ENCODE results near the gene CAST. TPM values are rescaled to one million over a fixed set of nuclear protein-coding genes. Genes with fewer than 3 reads are reported as not detected.

The CAST gene
- total RNA-seq, 4 donors from 2014 or later = 321 to 971 (median 445) TPM

GRCh38 chr5:96642281-96642640 is 19.9 kb upstream of the CAST start:
- Histone ChIP-seq H3K27me3 (no peaks in the 10 kb centered on the region), H3K4me3 (no peak overlapping the region), H3K27ac (no peak overlapping the region), H3K9me3 (no peaks in the 10 kb centered on the region), H3K36me3 (no peaks in the 10 kb centered on the region), H3K4me1 (peaks cover 1 to 2% of the 10 kb centered on the region in 2 donors)
- ATAC-seq (no peak), DNase-seq (no peak)
- no peak for TF ChIP-seq POLR2A (IDR thresholded peaks at IDR 0.05)
- TF ChIP-seq, protein P1, sequence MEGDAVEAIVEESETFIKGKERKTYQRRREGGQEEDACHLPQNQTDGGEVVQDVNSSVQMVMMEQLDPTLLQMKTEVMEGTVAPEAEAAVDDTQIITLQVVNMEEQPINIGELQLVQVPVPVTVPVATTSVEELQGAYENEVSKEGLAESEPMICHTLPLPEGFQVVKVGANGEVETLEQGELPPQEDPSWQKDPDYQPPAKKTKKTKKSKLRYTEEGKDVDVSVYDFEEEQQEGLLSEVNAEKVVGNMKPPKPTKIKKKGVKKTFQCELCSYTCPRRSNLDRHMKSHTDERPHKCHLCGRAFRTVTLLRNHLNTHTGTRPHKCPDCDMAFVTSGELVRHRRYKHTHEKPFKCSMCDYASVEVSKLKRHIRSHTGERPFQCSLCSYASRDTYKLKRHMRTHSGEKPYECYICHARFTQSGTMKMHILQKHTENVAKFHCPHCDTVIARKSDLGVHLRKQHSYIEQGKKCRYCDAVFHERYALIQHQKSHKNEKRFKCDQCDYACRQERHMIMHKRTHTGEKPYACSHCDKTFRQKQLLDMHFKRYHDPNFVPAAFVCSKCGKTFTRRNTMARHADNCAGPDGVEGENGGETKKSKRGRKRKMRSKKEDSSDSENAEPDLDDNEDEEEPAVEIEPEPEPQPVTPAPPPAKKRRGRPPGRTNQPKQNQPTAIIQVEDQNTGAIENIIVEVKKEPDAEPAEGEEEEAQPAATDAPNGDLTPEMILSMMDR (IDR thresholded peaks at IDR 0.05 in 4 of 5, conservative IDR thresholded peaks at IDR 0.05 in 1 of 5) = no peak
- in situ Hi-C loops (cut with MboI; ENCODE audit: low sequenced_read_pairs in 4 of 4) = loop anchor here in 1 of 4 donors (25.0 kb wide), 1 partner anchor 520 kb away; no protein-coding TSS in a partner anchor
- intact Hi-C loops (cut with DNase I; ENCODE audit: low total_unique reads) = no loop called here

- Histone ChIP-seq H3K9me3 (no peaks in the 10 kb centered on the region), H3K27ac (no peak overlapping the region), H3K4me1 (peaks cover 15 to 27% of the 10 kb centered on the region in 2 donors), H3K4me3 (no peak overlapping the region), H3K27me3 (no peaks in the 10 kb centered on the region), H3K36me3 (no peaks in the 10 kb centered on the region)
- ATAC-seq (no peak), DNase-seq (no peak)
- in situ Hi-C loops (cut with MboI; ENCODE audit: low sequenced_read_pairs in 4 of 4) = loop anchor here in 1 of 4 donors (25.0 kb wide), 1 partner anchor 517 kb away; no protein-coding TSS in a partner anchor
- TF ChIP-seq, protein P1 (IDR thresholded peaks at IDR 0.05 in 4 of 5, conservative IDR thresholded peaks at IDR 0.05 in 1 of 5) = no peak
- no peak for TF ChIP-seq POLR2A (IDR thresholded peaks at IDR 0.05)
- intact Hi-C loops (cut with DNase I; ENCODE audit: low total_unique reads) = no loop called here
Observed at GRCh38 chr5:96645091-96645490, 17.1 kb upstream of the CAST start.

DNA sequence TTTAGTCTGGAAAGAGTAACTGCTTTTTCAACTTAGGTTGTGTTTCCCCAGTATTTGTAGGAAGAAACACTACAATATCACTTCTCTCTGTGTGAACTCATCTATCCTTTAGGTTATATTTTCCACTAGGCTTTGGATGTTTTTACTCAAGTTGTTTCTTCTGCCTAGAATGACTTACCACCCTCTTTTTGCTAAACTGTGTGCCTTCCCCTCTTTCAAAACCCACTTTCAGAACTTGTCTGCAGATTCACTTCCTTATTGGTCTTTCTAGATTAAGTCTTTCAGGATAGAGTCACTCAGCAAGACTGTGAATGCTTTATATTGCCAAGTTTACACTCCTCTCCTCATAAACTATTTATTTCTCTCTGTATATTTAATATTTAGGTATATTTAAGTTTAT is 14.2 kb upstream of the CAST start:
- Histone ChIP-seq H3K27ac (peak overlapping the region; percentile 11 to 63 (median 59)), H3K36me3 (no peaks in the 10 kb centered on the region), H3K9me3 (no peaks in the 10 kb centered on the region), H3K4me1 (peaks cover 15 to 27% of the 10 kb centered on the region in 2 donors), H3K27me3 (no peaks in the 10 kb centered on the region), H3K4me3 (no peak overlapping the region)
- TF ChIP-seq, protein P1 (IDR thresholded peaks at IDR 0.05 in 4 of 5, conservative IDR thresholded peaks at IDR 0.05 in 1 of 5) = no peak
- TF ChIP-seq POLR2A (IDR thresholded peaks at IDR 0.05) = no peak
- intact Hi-C loops (cut with DNase I; ENCODE audit: low total_unique reads) (no loop called here), in situ Hi-C loops (cut with MboI; ENCODE audit: low sequenced_read_pairs in 4 of 4) (loop anchor here in 1 of 4 donors (25.0 kb wide), 1 partner anchor 514 kb away; no protein-coding TSS in a partner anchor)
- DNase-seq (no peak), ATAC-seq (no peak)

DNA sequence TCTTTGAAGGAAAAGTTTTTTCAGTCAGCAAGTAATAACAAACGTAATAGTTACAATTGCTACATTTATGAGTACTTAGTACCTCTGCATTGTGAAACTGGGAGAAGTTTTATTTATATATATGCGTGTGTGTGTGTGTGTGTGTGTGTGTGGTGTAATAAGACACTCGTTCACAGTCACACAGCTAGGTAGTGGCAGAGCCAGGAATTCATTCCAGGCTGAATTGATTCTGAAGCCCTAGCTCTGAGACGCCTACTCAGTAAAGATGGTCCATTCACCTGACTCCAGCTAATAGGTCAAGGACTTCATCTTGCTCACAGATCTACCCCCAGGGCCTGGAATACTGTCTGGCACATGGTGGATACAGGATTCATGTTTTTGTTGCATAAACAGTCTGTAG is 13.6 kb upstream of the CAST start:
- no peak overlapping the region for H3K4me3 ChIP-seq
- peak; percentile 16 to 22 for DNase-seq
- H3K27me3 ChIP-seq = no peaks in the 10 kb centered on the region
- H3K36me3 ChIP-seq = no peaks in the 10 kb centered on the region
- H3K4me1 ChIP-seq = peaks cover 15 to 27% of the 10 kb centered on the region in 2 donors
- peak; percentile 88 to 96 for ATAC-seq
- H3K27ac ChIP-seq = peak overlapping the region in 3 of 4 donors; percentile 55 to 63 (median 63)
- TF ChIP-seq POLR2A (IDR thresholded peaks at IDR 0.05) = no peak
- TF ChIP-seq, protein P1 (IDR thresholded peaks at IDR 0.05 in 4 of 5, conservative IDR thresholded peaks at IDR 0.05 in 1 of 5) = no peak
- intact Hi-C loops (cut with DNase I; ENCODE audit: low total_unique reads) (no loop called here), in situ Hi-C loops (cut with MboI; ENCODE audit: low sequenced_read_pairs in 4 of 4) (loop anchor here in 1 of 4 donors (25.0 kb wide), 1 partner anchor 514 kb away; no protein-coding TSS in a partner anchor)
- no peaks in the 10 kb centered on the region for H3K9me3 ChIP-seq

- Histone ChIP-seq H3K4me1 (peaks cover 15 to 27% of the 10 kb centered on the region in 2 donors), H3K27me3 (no peaks in the 10 kb centered on the region), H3K36me3 (no peaks in the 10 kb centered on the region), H3K4me3 (no peak overlapping the region), H3K27ac (peak overlapping the region in 3 of 4 donors; percentile 55 to 63 (median 56)), H3K9me3 (no peaks in the 10 kb centered on the region)
- TF ChIP-seq, protein P1 (IDR thresholded peaks at IDR 0.05 in 4 of 5, conservative IDR thresholded peaks at IDR 0.05 in 1 of 5) = no peak
- TF ChIP-seq POLR2A (IDR thresholded peaks at IDR 0.05) = no peak
- ATAC-seq (no peak), DNase-seq (no peak)
- intact Hi-C loops (cut with DNase I; ENCODE audit: low total_unique reads) = no loop called here
- in situ Hi-C loops (cut with MboI; ENCODE audit: low sequenced_read_pairs in 4 of 4) = loop anchor here in 1 of 4 donors (25.0 kb wide), 1 partner anchor 513 kb away; no protein-coding TSS in a partner anchor
Observed at GRCh38 chr5:96649251-96649662, 12.9 kb upstream of the CAST start.

Measured in gastrocnemius medialis (tissue), 4 donors.